Measurements from ENCODE around the gene LCLAT1. TPM values are rescaled to one million over a fixed set of nuclear protein-coding genes. Genes with fewer than 3 reads are reported as not detected.

Gene LCLAT1
- total and polyA plus RNA-seq, 2 of the 4 experiments (the other 2 are of a cell fraction), result 7.5 to 11.5 TPM

- peak overlapping the region; percentile 67; the same call in 1 of the 2 replicates for H3K14ac ChIP-seq (replicated peaks; ENCODE audit: low read depth, low read length)
- intact Hi-C loops (cut with micrococcal nuclease), result no loop called here
- H4K20me1 ChIP-seq (ENCODE audit: insufficient read depth, low read length), result no peaks in the 10 kb centered on the region
- DNase-seq (peak; percentile 58), ATAC-seq (ENCODE audit: low read depth) (peak; percentile 73)
- H3K4ac ChIP-seq (ENCODE audit: low read depth, low read length), result peak overlapping the region; percentile 67; the same call in 1 of the 2 replicates
- H2BK20ac ChIP-seq (ENCODE audit: low read depth, low read length), result no peak overlapping the region
- H2AFZ ChIP-seq (replicated peaks; ENCODE audit: low read length, poor library complexity), result no peak overlapping the region
- ChIA-PET POLR2A (ENCODE audit: unreplicated experiment) (no interaction called here), CTCF (interaction anchor here (1.0 kb wide), 1 partner anchor 240 kb away, joined by 3 read pairs; no protein-coding TSS in a partner anchor)
- no peak overlapping the region; the same call in 1 of the 2 replicates for H4K5ac ChIP-seq (ENCODE audit: low read depth, low read length)
- H3K18ac ChIP-seq (ENCODE audit: low read depth, low read length), result peak overlapping the region; percentile 82
- peaks cover 7% of the 10 kb centered on the region for H3K9me1 ChIP-seq (ENCODE audit: insufficient read depth, low read length)
- H3K79me1 ChIP-seq (ENCODE audit: low read depth in 1 of 2, low read length in 2 of 2), result peaks cover 50 to 71% of the 10 kb centered on the region in 2 experiments
- H2BK5ac ChIP-seq (ENCODE audit: low read depth, low read length, poor library complexity, severe bottlenecking), result peak overlapping the region; percentile 78
- H4K8ac ChIP-seq (ENCODE audit: low read depth in 2 of 2, low read length in 2 of 2), result peak overlapping the region in 1 of 2 experiments; percentile 69; a peak in 1 of 4 replicates
- WGBS, 2 experiments (ENCODE audit: extremely low coverage in 2 of 2, insufficient read length in 1 of 2), result 0% methylated on average over 1 of the region's 6 CpGs; no CpG with 5 or more reads in 1 of the 2 experiments
- H3K36me3 ChIP-seq (ENCODE audit: control insufficient read depth, insufficient read depth, low read length), result no peaks in the 10 kb centered on the region; the same call in 1 of the 2 replicates
- no peak overlapping the region for H3K4me3 ChIP-seq (ENCODE audit: insufficient read depth, low read depth, low read length)
- H3K4me2 ChIP-seq (ENCODE audit: low read depth, low read length), result peak overlapping the region; percentile 2; the same call in 1 of the 2 replicates
- H3K56ac ChIP-seq (ENCODE audit: extremely low read depth, insufficient read depth, low read length), result no peak overlapping the region
- dilution Hi-C loops (cut with HindIII; ENCODE audit: low sequenced_read_pairs, unreplicated experiment), result no loop called here
- H3K27ac ChIP-seq (ENCODE audit: insufficient read depth, low read length), result peak overlapping the region; percentile 70; the same call in 1 of the 2 replicates
- H3K9ac ChIP-seq (ENCODE audit: low read depth, low read length), result no peak overlapping the region
- H2AK5ac ChIP-seq (ENCODE audit: low read depth, low read length), result peak overlapping the region; percentile 53; the same call in 1 of the 2 replicates
- TF ChIP-seq CHD1 (IDR thresholded peaks at IDR 0.05; ENCODE audit: low read depth, low read length) (no peak), BHLHE40 (IDR thresholded peaks at IDR 0.05; ENCODE audit: low read depth, low read length) (peak; percentile 96), USF2 (IDR thresholded peaks at IDR 0.05; ENCODE audit: low read depth, low read length) (peak; percentile 77), NFE2L2 (IDR thresholded peaks at IDR 0.05; ENCODE audit: low read depth, low read length) (no peak), POLR2A (IDR thresholded peaks at IDR 0.05; ENCODE audit: low read depth, low read length) (no peak)
- H4K91ac ChIP-seq (ENCODE audit: insufficient read depth, low read depth, low read length), result peak overlapping the region; percentile 73; the same call in 1 of the 2 replicates
- no TSS peak for BruUV-seq (replicated peaks)
- no peak overlapping the region for H2BK15ac ChIP-seq (ENCODE audit: low read depth, low read length)
- 0 out of 2 replicates have a peak overlapping the region, but pooled peaks have one; percentile 57 for H2BK120ac ChIP-seq (ENCODE audit: low read depth, low read length)
- H3K4me1 ChIP-seq (ENCODE audit: control insufficient read depth, insufficient read depth, low read length), result peaks cover 14% of the 10 kb centered on the region
- H3K23ac ChIP-seq (ENCODE audit: low read depth, low read length), result no peak overlapping the region
- in situ Hi-C loops (cut with MboI; ENCODE audit: low sequenced_read_pairs), result no loop called here
- H2AK9ac ChIP-seq (replicated peaks; ENCODE audit: low read depth, low read length, poor library complexity), result no peak overlapping the region
- no peaks in the 10 kb centered on the region for H3K9me3 ChIP-seq (ENCODE audit: control insufficient read depth, insufficient read depth, low read length)
- no peaks in the 10 kb centered on the region for H3K27me3 ChIP-seq (ENCODE audit: control insufficient read depth, insufficient read depth, low read length)
These were observed 7.5 kb downstream of the LCLAT1 start for GRCh38 chr2:30454571-30454970.
